Measurements from ENCODE around the gene EPM2AIP1. TPM values are rescaled to one million over a fixed set of nuclear protein-coding genes. Genes with fewer than 3 reads are reported as not detected.

EPM2AIP1 gene
- total RNA-seq, 5 donors from 2014 or later (not counting 1 experiment from before 2014, with no cell fraction given): 27.0 to 36.3 (median 29.3) TPM

DNA sequence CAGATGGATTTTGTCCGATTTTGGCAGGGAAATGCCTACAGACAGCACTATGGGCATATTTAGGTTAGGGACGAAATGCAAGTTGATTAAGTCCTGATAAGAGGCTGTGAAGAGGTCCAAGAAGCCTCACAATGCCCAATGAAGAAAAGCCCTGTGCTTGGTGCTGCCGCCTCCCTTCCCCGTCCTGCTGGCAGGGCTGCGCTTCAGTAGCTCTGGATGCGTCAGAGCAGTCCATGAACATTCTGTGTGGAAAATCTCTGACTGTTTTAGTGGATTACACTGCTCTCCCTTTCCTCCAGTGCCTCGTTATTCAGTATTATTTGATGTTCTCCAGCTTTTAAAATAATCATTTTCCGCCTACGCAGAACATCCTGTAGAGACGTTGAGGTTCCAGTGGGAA, 40.0 kb upstream of the EPM2AIP1 start:
- no peaks in the 10 kb centered on the region for H3K4me1 ChIP-seq (ENCODE audit: control insufficient read depth in 1 of 2, extremely low read depth in 1 of 2, insufficient read depth in 2 of 2, low read length in 2 of 2)
- Mint-ChIP-seq H3K4me3 (no peak overlapping the region), H3K27me3 (no peaks in the 10 kb centered on the region), H3K4me1 (no peaks in the 10 kb centered on the region), H3K9me3 (peaks cover 0 to 5% (median 0%) of the 10 kb centered on the region in 3 donors), H3K27ac (no peak overlapping the region), H3K36me3 (peaks cover 76% of the 10 kb centered on the region)
- no peak for DNase-seq
- no peak overlapping the region for H3K4me3 ChIP-seq (ENCODE audit: control insufficient read depth in 1 of 2, extremely low read depth in 1 of 2, low read length in 1 of 2)
- H3K27ac ChIP-seq (ENCODE audit: low read length): no peak overlapping the region
- ChIA-PET POLR2A (no interaction called here), CTCF (no interaction called here)
- H3K27me3 ChIP-seq (replicated peaks in 1 of 2; ENCODE audit: control insufficient read depth in 2 of 2, extremely low read depth in 1 of 2, insufficient read depth in 2 of 2, low read length in 1 of 2): no peaks in the 10 kb centered on the region
- no peaks in the 10 kb centered on the region for H3K9me3 ChIP-seq
- WGBS (ENCODE audit: insufficient coverage): 100% methylated on average over 2 of the region's 10 CpGs
- H3K36me3 ChIP-seq (ENCODE audit: control insufficient read depth in 2 of 2, extremely low read depth in 1 of 2, insufficient read depth in 1 of 2, low read length in 1 of 2): peaks cover 14 to 72% of the 10 kb centered on the region in 2 donors
- ATAC-seq (replicated peaks in 1 of 4): no peak

DNA sequence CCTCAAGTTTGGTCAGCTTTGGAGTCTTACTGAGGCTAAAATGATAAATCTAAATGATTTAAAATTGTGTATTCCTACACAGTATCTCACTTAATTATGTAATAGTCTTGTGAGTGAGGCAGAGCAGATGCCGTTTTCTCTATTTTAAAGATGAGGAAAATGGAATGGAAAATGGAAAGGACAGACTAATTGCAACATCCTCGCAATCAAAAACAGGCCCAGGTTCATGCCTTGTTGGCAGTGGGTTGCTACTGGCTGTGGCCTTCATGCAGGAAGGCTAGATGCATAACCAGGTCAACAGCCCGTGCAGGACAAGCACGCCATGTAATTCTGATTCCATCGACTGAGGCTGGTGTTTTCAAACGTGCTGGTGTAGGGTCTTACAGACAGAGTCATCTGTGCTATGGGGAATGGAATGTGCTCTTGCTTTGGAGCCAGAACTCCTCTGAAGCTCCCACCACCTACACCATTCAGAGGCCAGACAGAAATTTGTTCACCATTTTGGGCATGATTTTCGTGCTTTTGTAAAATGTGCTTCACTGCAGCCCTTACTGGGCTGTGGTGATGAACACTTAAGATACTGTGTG, 38.3 kb upstream of the EPM2AIP1 start:
- POLR2A ChIA-PET: no interaction called here

DNA sequence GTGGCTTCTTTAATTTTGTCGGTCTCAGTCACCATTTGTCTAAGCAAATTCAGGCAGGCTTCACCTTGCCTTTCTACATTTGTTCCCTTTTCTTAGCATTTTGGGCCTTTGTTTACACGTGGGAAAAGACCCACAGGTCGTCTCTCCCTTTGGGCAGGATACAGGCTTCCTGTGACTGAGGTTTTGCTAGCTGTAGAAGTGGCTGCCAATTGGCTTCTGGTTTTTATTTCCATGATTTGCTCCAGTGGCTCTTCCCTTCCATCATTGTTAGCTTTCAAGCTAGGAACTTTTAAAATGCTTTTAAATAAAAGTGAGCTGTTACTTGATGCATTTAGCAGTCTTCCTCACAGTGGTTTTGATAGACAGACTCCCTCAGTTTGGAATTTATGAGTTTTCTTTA, 37.7 kb upstream of the EPM2AIP1 start:
- ChIA-PET CTCF (no interaction called here), POLR2A (no interaction called here)
- Histone ChIP-seq H3K9me3 (no peaks in the 10 kb centered on the region), H3K4me1 (ENCODE audit: control insufficient read depth in 1 of 2, extremely low read depth in 1 of 2, insufficient read depth in 2 of 2, low read length in 2 of 2) (no peaks in the 10 kb centered on the region), H3K27me3 (replicated peaks in 1 of 2; ENCODE audit: control insufficient read depth in 2 of 2, extremely low read depth in 1 of 2, insufficient read depth in 2 of 2, low read length in 1 of 2) (no peaks in the 10 kb centered on the region), H3K36me3 (ENCODE audit: control insufficient read depth in 2 of 2, extremely low read depth in 1 of 2, insufficient read depth in 1 of 2, low read length in 1 of 2) (peaks cover 22 to 83% of the 10 kb centered on the region in 2 donors), H3K27ac (ENCODE audit: low read length) (no peak overlapping the region), H3K4me3 (ENCODE audit: control insufficient read depth in 1 of 2, extremely low read depth in 1 of 2, low read length in 1 of 2) (no peak overlapping the region)
- Mint-ChIP-seq H3K27ac (no peak overlapping the region), H3K27me3 (no peaks in the 10 kb centered on the region), H3K4me1 (no peaks in the 10 kb centered on the region), H3K36me3 (peaks cover 70% of the 10 kb centered on the region), H3K9me3 (no peaks in the 10 kb centered on the region), H3K4me3 (no peak overlapping the region)
- no CpG with 5 or more reads among the region's 3 CpGs for WGBS (ENCODE audit: insufficient coverage)
- DNase-seq: no peak
- no peak for ATAC-seq (replicated peaks in 1 of 4)

More for the DNA sequence above, 38.3 kb upstream of the EPM2AIP1 start:
- no peak overlapping the region for H3K27ac ChIP-seq (ENCODE audit: low read length)
- DNase-seq (no peak), ATAC-seq (replicated peaks in 1 of 4) (no peak)
- H3K4me1 Mint-ChIP-seq: no peaks in the 10 kb centered on the region
- no peaks in the 10 kb centered on the region for H3K27me3 ChIP-seq (replicated peaks in 1 of 2; ENCODE audit: control insufficient read depth in 2 of 2, extremely low read depth in 1 of 2, insufficient read depth in 2 of 2, low read length in 1 of 2)
- CTCF ChIA-PET: no interaction called here
- WGBS (ENCODE audit: insufficient coverage): 100% methylated on average over 3 of the region's 7 CpGs
- H3K4me3 Mint-ChIP-seq: no peak overlapping the region
- peaks cover 24 to 82% of the 10 kb centered on the region in 2 donors for H3K36me3 ChIP-seq (ENCODE audit: control insufficient read depth in 2 of 2, extremely low read depth in 1 of 2, insufficient read depth in 1 of 2, low read length in 1 of 2)
- peaks cover 0 to 3% (median 0%) of the 10 kb centered on the region in 3 donors for H3K9me3 Mint-ChIP-seq
- H3K4me1 ChIP-seq (ENCODE audit: control insufficient read depth in 1 of 2, extremely low read depth in 1 of 2, insufficient read depth in 2 of 2, low read length in 2 of 2): no peaks in the 10 kb centered on the region
- no peak overlapping the region for H3K27ac Mint-ChIP-seq
- H3K9me3 ChIP-seq: no peaks in the 10 kb centered on the region
- H3K27me3 Mint-ChIP-seq: no peaks in the 10 kb centered on the region
- no peak overlapping the region for H3K4me3 ChIP-seq (ENCODE audit: control insufficient read depth in 1 of 2, extremely low read depth in 1 of 2, low read length in 1 of 2)
- peaks cover 70% of the 10 kb centered on the region for H3K36me3 Mint-ChIP-seq

DNA sequence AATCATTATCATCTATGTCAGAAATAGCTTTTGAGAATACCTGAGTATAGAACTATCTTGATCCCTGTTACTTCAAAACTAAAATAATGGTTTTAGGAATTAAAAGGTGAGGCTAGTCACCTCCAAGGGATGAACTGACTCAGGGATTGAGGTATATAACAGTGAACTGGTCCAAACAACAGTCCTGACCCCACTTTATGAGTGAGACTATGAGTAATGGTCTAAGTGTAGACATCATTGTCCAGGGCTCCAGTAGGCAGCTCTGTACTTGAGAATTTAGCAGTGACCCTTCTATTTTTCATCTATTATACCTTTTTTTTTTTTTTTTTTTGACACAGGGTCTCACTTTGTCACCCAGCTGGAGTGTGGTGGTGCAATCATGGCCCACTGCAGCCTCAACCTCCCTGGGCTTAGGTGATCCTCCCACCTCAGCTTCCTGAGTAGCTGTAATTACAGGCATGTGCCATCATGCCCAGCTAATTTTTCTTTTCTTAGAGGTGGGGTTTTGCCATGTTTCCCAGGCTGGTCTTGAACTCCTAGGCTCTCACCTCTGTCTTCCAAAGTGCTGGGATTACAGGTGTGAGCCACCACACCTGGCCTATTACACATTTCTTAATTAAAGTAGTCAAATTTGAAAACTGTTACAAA, 36.7 kb upstream of the EPM2AIP1 start:
- Mint-ChIP-seq H3K27ac (no peak overlapping the region), H3K9me3 (no peaks in the 10 kb centered on the region), H3K36me3 (peaks cover 63% of the 10 kb centered on the region), H3K4me1 (no peaks in the 10 kb centered on the region), H3K27me3 (no peaks in the 10 kb centered on the region), H3K4me3 (no peak overlapping the region)
- no peak overlapping the region for H3K27ac ChIP-seq (ENCODE audit: low read length)
- peaks cover 19 to 80% of the 10 kb centered on the region in 2 donors for H3K36me3 ChIP-seq (ENCODE audit: control insufficient read depth in 2 of 2, extremely low read depth in 1 of 2, insufficient read depth in 1 of 2, low read length in 1 of 2)
- no peak overlapping the region for H3K4me3 ChIP-seq (ENCODE audit: control insufficient read depth in 1 of 2, extremely low read depth in 1 of 2, low read length in 1 of 2)
- ChIA-PET POLR2A (interaction anchor here in 1 of 2 donors (0.6 kb wide), 1 partner anchor 253 kb away, joined by 6 read pairs; no protein-coding TSS in a partner anchor), CTCF (interaction anchor here in 1 of 2 donors (0.6 kb wide), 1 partner anchor 9 kb away, joined by 4 read pairs; no protein-coding TSS in a partner anchor)
- DNase-seq: no peak
- no peaks in the 10 kb centered on the region for H3K4me1 ChIP-seq (ENCODE audit: control insufficient read depth in 1 of 2, extremely low read depth in 1 of 2, insufficient read depth in 2 of 2, low read length in 2 of 2)
- H3K27me3 ChIP-seq (replicated peaks in 1 of 2; ENCODE audit: control insufficient read depth in 2 of 2, extremely low read depth in 1 of 2, insufficient read depth in 2 of 2, low read length in 1 of 2): no peaks in the 10 kb centered on the region
- no peaks in the 10 kb centered on the region for H3K9me3 ChIP-seq
- no peak for ATAC-seq (replicated peaks in 1 of 4)

DNA sequence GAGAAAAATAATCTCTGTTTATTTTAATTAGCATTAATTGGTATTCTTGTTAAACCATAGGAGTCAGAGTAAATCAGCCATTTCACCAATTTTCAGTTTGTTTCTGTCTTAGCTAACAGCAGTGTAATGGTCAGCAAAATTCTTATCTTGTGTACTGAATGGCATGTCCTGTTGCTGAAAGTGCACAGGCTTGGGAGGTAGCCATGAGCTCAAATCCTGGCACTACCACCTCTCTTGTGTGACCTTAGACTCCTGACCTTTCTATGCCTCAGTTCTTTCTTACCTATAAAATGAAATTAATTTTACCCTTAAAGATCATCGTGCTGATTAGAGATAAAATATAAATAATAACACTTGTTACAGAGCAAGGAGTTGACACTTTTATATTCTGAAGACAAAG, 36.2 kb upstream of the EPM2AIP1 start:
- no CpG with 5 or more reads among the region's 1 CpG for WGBS (ENCODE audit: insufficient coverage)
- ChIA-PET CTCF (interaction anchor here in 1 of 2 donors (0.5 to 0.6 kb wide), 2 partner anchors 10 to 153 kb away, joined by 3 to 4 read pairs; no protein-coding TSS in a partner anchor), POLR2A (interaction anchor here (0.6 to 0.7 kb wide), 2 partner anchors 209 to 253 kb away, joined by 3 to 6 read pairs; no protein-coding TSS in a partner anchor)
- no peaks in the 10 kb centered on the region for H3K9me3 ChIP-seq
- Mint-ChIP-seq H3K9me3 (no peaks in the 10 kb centered on the region), H3K27ac (no peak overlapping the region), H3K4me3 (no peak overlapping the region), H3K36me3 (peaks cover 59% of the 10 kb centered on the region), H3K27me3 (no peaks in the 10 kb centered on the region), H3K4me1 (no peaks in the 10 kb centered on the region)
- H3K27ac ChIP-seq (ENCODE audit: low read length): no peak overlapping the region
- H3K4me3 ChIP-seq (ENCODE audit: control insufficient read depth in 1 of 2, extremely low read depth in 1 of 2, low read length in 1 of 2): no peak overlapping the region
- H3K36me3 ChIP-seq (ENCODE audit: control insufficient read depth in 2 of 2, extremely low read depth in 1 of 2, insufficient read depth in 1 of 2, low read length in 1 of 2): peaks cover 15 to 79% of the 10 kb centered on the region in 2 donors
- no peaks in the 10 kb centered on the region for H3K4me1 ChIP-seq (ENCODE audit: control insufficient read depth in 1 of 2, extremely low read depth in 1 of 2, insufficient read depth in 2 of 2, low read length in 2 of 2)
- H3K27me3 ChIP-seq (replicated peaks in 1 of 2; ENCODE audit: control insufficient read depth in 2 of 2, extremely low read depth in 1 of 2, insufficient read depth in 2 of 2, low read length in 1 of 2): no peaks in the 10 kb centered on the region
- DNase-seq: no peak
- no peak for ATAC-seq (replicated peaks in 1 of 4)

DNA sequence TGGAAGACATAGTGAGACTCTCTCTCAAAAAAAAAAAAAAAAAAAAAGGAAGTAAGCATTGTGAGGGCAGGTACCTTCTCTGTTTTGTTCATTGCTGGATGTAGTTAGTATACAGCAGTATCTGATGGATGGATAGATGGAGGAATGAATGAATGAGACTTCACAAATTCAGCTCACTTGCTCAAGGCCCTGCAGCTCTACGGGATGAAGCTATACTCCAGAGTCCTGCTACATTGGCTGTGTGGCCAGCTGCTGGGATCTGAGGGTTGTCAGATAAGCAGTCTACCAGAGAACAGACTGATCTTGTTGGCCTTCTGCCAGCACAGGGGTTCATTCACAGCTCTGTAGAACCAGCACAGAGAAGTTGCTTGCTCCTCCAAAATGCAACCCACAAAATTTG, 35.4 kb upstream of the EPM2AIP1 start:
- Mint-ChIP-seq H3K4me1 (peaks cover 0 to under 1% (median 0%) of the 10 kb centered on the region in 3 donors), H3K27ac (no peak overlapping the region), H3K27me3 (no peaks in the 10 kb centered on the region), H3K36me3 (peaks cover 57% of the 10 kb centered on the region), H3K4me3 (no peak overlapping the region), H3K9me3 (no peaks in the 10 kb centered on the region)
- DNase-seq (no peak), ATAC-seq (replicated peaks in 1 of 4) (no peak)
- Histone ChIP-seq H3K27me3 (replicated peaks in 1 of 2; ENCODE audit: control insufficient read depth in 2 of 2, extremely low read depth in 1 of 2, insufficient read depth in 2 of 2, low read length in 1 of 2) (no peaks in the 10 kb centered on the region), H3K27ac (ENCODE audit: low read length) (no peak overlapping the region), H3K4me1 (ENCODE audit: control insufficient read depth in 1 of 2, extremely low read depth in 1 of 2, insufficient read depth in 2 of 2, low read length in 2 of 2) (no peaks in the 10 kb centered on the region), H3K36me3 (ENCODE audit: control insufficient read depth in 2 of 2, extremely low read depth in 1 of 2, insufficient read depth in 1 of 2, low read length in 1 of 2) (peaks cover 15 to 82% of the 10 kb centered on the region in 2 donors), H3K4me3 (ENCODE audit: control insufficient read depth in 1 of 2, extremely low read depth in 1 of 2, low read length in 1 of 2) (no peak overlapping the region), H3K9me3 (no peaks in the 10 kb centered on the region)
- CTCF ChIA-PET: interaction anchor here in 1 of 2 donors (0.7 kb wide), 2 partner anchors 8 to 39 kb away, joined by 5 to 8 read pairs; no protein-coding TSS in a partner anchor
- POLR2A ChIA-PET: interaction anchor here (0.6 to 0.7 kb wide), 3 partner anchors 31 to 210 kb away, joined by 3 to 6 read pairs (median 4); no protein-coding TSS in a partner anchor
- WGBS (ENCODE audit: insufficient coverage): 100% methylated on average over 1 of the region's 1 CpG

Data from T-cell (primary cell).